ENCODE results near the gene POLR1C.

GRCh38 chr6:43506171-43506570 lies 10.7 kb upstream of the POLR1C start:
- no peak for TF ChIP-seq SIN3A (IDR thresholded peaks at IDR 0.05; ENCODE audit: borderline replicate concordance, insufficient read depth, low read length)
- TF ChIP-seq POLR2AphosphoS5 (IDR thresholded peaks at IDR 0.05; ENCODE audit: low read depth, low read length): no peak
- TF ChIP-seq REST (IDR thresholded peaks at IDR 0.05; ENCODE audit: insufficient read depth in 1 of 2, low read depth in 2 of 2, low read length in 2 of 2): no peak
- TF ChIP-seq TAF1 (IDR thresholded peaks at IDR 0.05; ENCODE audit: borderline replicate concordance, insufficient read depth, low read length): no peak
- TF ChIP-seq FOXP2 (optimal IDR thresholded peaks at IDR 0.05; ENCODE audit: borderline replicate concordance, extremely low read depth, extremely low read length, insufficient read depth): no peak

All from PFSK-1 (cell line).